ENCODE data around the gene P2RY6. TPM values are rescaled to one million over a fixed set of nuclear protein-coding genes. Genes with fewer than 3 reads are reported as not detected.

The P2RY6 gene
- total RNA-seq, 1 experiment from 2014 or later, result not detected

GRCh38 chr11:73258104-73259035, 13.8 kb upstream of the P2RY6 start:
- Histone ChIP-seq H3K23ac (ENCODE audit: insufficient read length, low read depth, low read length) (no peak overlapping the region), H4K8ac (replicated peaks; ENCODE audit: insufficient read length, low read depth, low read length) (no peak overlapping the region), H3K4me1 (ENCODE audit: insufficient read depth, low read length) (no peaks in the 10 kb centered on the region), H3K56ac (ENCODE audit: insufficient read length, low read depth, low read length) (no peak overlapping the region), H3K27ac (ENCODE audit: insufficient read length, low read depth, low read length) (no peak overlapping the region), H3K9me3 (ENCODE audit: control insufficient read depth, low read depth, low read length) (no peaks in the 10 kb centered on the region), H3T11ph (ENCODE audit: low read length) (no peak overlapping the region), H2AFZ (ENCODE audit: low read length) (no peak overlapping the region), H3K4me2 (ENCODE audit: insufficient read depth, insufficient read length, low read length) (no peak overlapping the region), H2BK12ac (ENCODE audit: insufficient read length, low read depth, low read length) (no peak overlapping the region), H3K23me2 (ENCODE audit: insufficient read length, low read depth, low read length, poor library complexity, severe bottlenecking) (no peaks in the 10 kb centered on the region), H2AK5ac (ENCODE audit: insufficient read length, low read length) (no peak overlapping the region), H3K27me3 (ENCODE audit: insufficient read depth, low read length) (no peaks in the 10 kb centered on the region), H3K18ac (ENCODE audit: insufficient read length, low read depth, low read length) (no peak overlapping the region), H3K9ac (ENCODE audit: extremely low read depth, insufficient read length, low read length) (no peak overlapping the region), H3K79me2 (ENCODE audit: insufficient read depth, low read length) (no peaks in the 10 kb centered on the region), H4K91ac (ENCODE audit: insufficient read length, low read depth, low read length) (no peak overlapping the region), H3K4ac (ENCODE audit: low read depth, low read length) (no peak overlapping the region), H2BK20ac (ENCODE audit: low read depth, low read length, poor library complexity, severe bottlenecking) (no peak overlapping the region), H2BK120ac (ENCODE audit: low read depth, low read length, poor library complexity, severe bottlenecking) (no peak overlapping the region), H2BK5ac (ENCODE audit: insufficient read length, low read length) (no peak overlapping the region), H3K14ac (ENCODE audit: insufficient read depth, low read length) (no peak overlapping the region), H4K20me1 (ENCODE audit: control insufficient read depth, insufficient read depth, insufficient read length) (no peaks in the 10 kb centered on the region), H3K79me1 (ENCODE audit: insufficient read depth, low read depth, low read length, poor library complexity, severe bottlenecking) (no peaks in the 10 kb centered on the region), H4K5ac (ENCODE audit: insufficient read length, low read depth, low read length) (no peak overlapping the region), H2BK15ac (ENCODE audit: low read depth, low read length) (no peak overlapping the region)
- no peaks in the 10 kb centered on the region for H3K36me3 Mint-ChIP-seq (ENCODE audit: insufficient read depth in 1 of 3, low read depth in 3 of 3)
- no peak overlapping the region for H3K27ac Mint-ChIP-seq
- DNase-seq, result peak; percentile 17
- H3K9me3 Mint-ChIP-seq, result no peaks in the 10 kb centered on the region
- H3K27me3 Mint-ChIP-seq (ENCODE audit: low read depth), result peaks cover 16% of the 10 kb centered on the region
- peak overlapping the region in 1 of 2 experiments; percentile 30; a peak in 1 of 5 replicates for H3K4me3 Mint-ChIP-seq
- H3K4me1 Mint-ChIP-seq, result peaks cover 0 to 10% of the 10 kb centered on the region in 2 experiments; a peak in 3 of 4 replicates
- no CpG with 5 or more reads among the region's 7 CpGs for WGBS (ENCODE audit: extremely low coverage, insufficient read length, low lambda C conversion rate)
- TF ChIP-seq, protein P1, sequence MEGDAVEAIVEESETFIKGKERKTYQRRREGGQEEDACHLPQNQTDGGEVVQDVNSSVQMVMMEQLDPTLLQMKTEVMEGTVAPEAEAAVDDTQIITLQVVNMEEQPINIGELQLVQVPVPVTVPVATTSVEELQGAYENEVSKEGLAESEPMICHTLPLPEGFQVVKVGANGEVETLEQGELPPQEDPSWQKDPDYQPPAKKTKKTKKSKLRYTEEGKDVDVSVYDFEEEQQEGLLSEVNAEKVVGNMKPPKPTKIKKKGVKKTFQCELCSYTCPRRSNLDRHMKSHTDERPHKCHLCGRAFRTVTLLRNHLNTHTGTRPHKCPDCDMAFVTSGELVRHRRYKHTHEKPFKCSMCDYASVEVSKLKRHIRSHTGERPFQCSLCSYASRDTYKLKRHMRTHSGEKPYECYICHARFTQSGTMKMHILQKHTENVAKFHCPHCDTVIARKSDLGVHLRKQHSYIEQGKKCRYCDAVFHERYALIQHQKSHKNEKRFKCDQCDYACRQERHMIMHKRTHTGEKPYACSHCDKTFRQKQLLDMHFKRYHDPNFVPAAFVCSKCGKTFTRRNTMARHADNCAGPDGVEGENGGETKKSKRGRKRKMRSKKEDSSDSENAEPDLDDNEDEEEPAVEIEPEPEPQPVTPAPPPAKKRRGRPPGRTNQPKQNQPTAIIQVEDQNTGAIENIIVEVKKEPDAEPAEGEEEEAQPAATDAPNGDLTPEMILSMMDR (conservative IDR thresholded peaks at IDR 0.05), result no peak

All from H9 (cell line).